Liver (tissue), 3 donors: Measurements from ENCODE around the gene PXDN.
A peak's percentile ranks its signal among the peaks of the same experiment; 100 is the strongest.

ENCODE experiments used
- ATF3 ChIP-seq: IDR thresholded peaks from 2 replicates; pipeline ENCODE4 v1.6.1; 2016; ENCODE audit warnings: antibody characterized with exemption
- CTCF ChIP-seq: fragments of 150-350 bp; IDR thresholded peaks from 2 replicates; pipeline ENCODE4 v1.5.1; 2017; ENCODE audit warnings: improper control_type of control experiment, low read depth, low read length; ENCODE audit not compliant: missing input control
- FOXA1 ChIP-seq: IDR thresholded peaks from 2 replicates; pipeline ENCODE4 v1.6.1; 2016; ENCODE audit warnings: antibody characterized with exemption
- JUND ChIP-seq, 2 donors: IDR thresholded peaks; 2 replicates each; pipeline ENCODE4 v1.6.1; 2016; ENCODE audit warnings: antibody characterized with exemption in 2 of 2
- NR2F2 ChIP-seq: IDR thresholded peaks from 2 replicates; pipeline ENCODE4 v1.6.1; 2016; ENCODE audit warnings: antibody characterized with exemption
- RAD21 ChIP-seq, 2 donors: IDR thresholded peaks; 2 replicates each; pipeline ENCODE4 v1.6.1; 2016; ENCODE audit warnings: antibody characterized with exemption in 2 of 2, mild to moderate bottlenecking in 2 of 2
- SP1 ChIP-seq: IDR thresholded peaks from 2 replicates; pipeline ENCODE4 v1.6.1; 2018; ENCODE audit warnings: antibody characterized with exemption, mild to moderate bottlenecking
- TAF1 ChIP-seq: conservative IDR thresholded peaks from 2 replicates; pipeline ENCODE4 v1.6.1; 2016; ENCODE audit warnings: antibody characterized with exemption, mild to moderate bottlenecking
- YY1 ChIP-seq: IDR thresholded peaks from 2 replicates; pipeline ENCODE4 v1.6.1; 2016; ENCODE audit warnings: antibody characterized with exemption, mild to moderate bottlenecking
- TF ChIP-seq, protein P1 (sequence below): IDR thresholded peaks from 2 replicates; pipeline ENCODE4 v1.6.1; 2016; ENCODE audit warnings: antibody characterized with exemption
- donor health status: healthy.
- donor health status: healthy.

GRCh38 chr2:1591978-1592907, 152.1 kb downstream of the PXDN start:
- no peak for TF ChIP-seq ATF3
- TF ChIP-seq CTCF, result peak; percentile 41
- TF ChIP-seq TAF1, result no peak
- TF ChIP-seq, protein P1, sequence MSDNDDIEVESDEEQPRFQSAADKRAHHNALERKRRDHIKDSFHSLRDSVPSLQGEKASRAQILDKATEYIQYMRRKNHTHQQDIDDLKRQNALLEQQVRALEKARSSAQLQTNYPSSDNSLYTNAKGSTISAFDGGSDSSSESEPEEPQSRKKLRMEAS, result no peak
- TF ChIP-seq JUND (IDR thresholded peaks at IDR 0.05), result no peak
- peak; percentile 64 for TF ChIP-seq NR2F2
- peak; percentile 70 to 83 for TF ChIP-seq RAD21 (IDR thresholded peaks at IDR 0.05)
- no peak for TF ChIP-seq FOXA1
- no peak for TF ChIP-seq SP1
- no peak for TF ChIP-seq YY1
